Mucosa of descending colon (tissue), 3 donors: Measurements from ENCODE around the gene ROBO1. TPM values are rescaled to one million over a fixed set of nuclear protein-coding genes. Genes with fewer than 3 reads are reported as not detected.

Source experiments
- ATAC-seq: fragments of 200-7000 bp; cut with Tn5 transposase; one replicate; pipeline ENCODE4 v1.9.1; 2020; ENCODE audit warnings: mild to moderate bottlenecking, moderate library complexity
- DNase-seq, 3 donors: peaks; one replicate each; pipeline ENCODE4 v3.0.0-alpha.2; 2020
- H3K36me3 ChIP-seq: fragments of 200-600 bp; one replicate; pipeline ENCODE4 v1.8.0; 2021; ENCODE audit warnings: low read depth, mild to moderate bottlenecking
- H3K4me1 ChIP-seq: fragments of 200-600 bp; one replicate; pipeline ENCODE4 v1.8.0; 2021; ENCODE audit warnings: low read depth, mild to moderate bottlenecking
- H3K4me3 ChIP-seq: fragments of 200-600 bp; one replicate; pipeline ENCODE4 v1.8.0; 2021; ENCODE audit warnings: mild to moderate bottlenecking
- H3K9me3 ChIP-seq: fragments of 200-600 bp; one replicate; pipeline ENCODE4 v1.8.0; 2021; ENCODE audit warnings: mild to moderate bottlenecking
- intact Hi-C, 2 donors: fragments of 100-400 bp; cut with DNase I in 1 of 2; cut with micrococcal nuclease in 1 of 2; formaldehyde crosslinking; loops; one replicate each; pipeline versions ENCODE4 v1.11.0 to v1.11.1; 2022; cut with DNase I, micrococcal nuclease
- total RNA-seq, 3 donors: library from RNA; stranded (reverse); fragmentation: NEBNext Ultra II Directional in 2 of 3; extraction: Animal tissue kit (Norgen Biotek cat#: 25700) in 2 of 3; gene quantifications; one replicate each; pipeline versions ENCODE4 v1.2.1 to v1.2.4, GENCODE V29; 2021 to 2023
- TF ChIP-seq, protein P1 (sequence below): fragments of 200-600 bp; IDR thresholded peaks from one replicate; pipeline ENCODE4 v1.8.0; 2022; ENCODE audit warnings: antibody characterized with exemption, mild to moderate bottlenecking
- donor health status: DM: no; HTN: no; CAD: no; lungs with moderate emphysema.
- donor health status: DM: no; HTN: no; CAD: no.
- donor health status: DM: no; HTN: yes; CAD: no.

Gene ROBO1
- total RNA-seq, 3 donors from 2014 or later = 4.3 to 22.7 (median 10.1) TPM

DNA sequence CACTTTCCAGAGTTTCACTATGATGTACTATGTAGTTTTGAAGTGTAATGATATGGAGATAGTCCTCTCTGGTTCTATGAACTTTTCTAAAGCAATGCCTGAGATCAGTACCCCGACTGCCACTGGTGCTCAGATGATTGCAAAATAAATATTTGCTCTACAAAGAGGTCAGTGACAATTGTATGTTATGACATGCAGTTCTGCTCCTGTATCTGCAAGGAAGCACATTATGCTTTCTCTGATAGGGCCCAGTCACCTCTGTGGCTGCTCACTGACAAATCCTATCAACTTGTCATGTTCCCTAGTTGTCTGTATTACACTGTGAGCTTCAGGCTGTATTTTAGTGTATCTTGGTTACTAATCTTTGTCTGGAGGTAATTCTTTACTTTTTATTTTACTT, 362.6 kb downstream of the ROBO1 start:
- ATAC-seq (no peak), DNase-seq (no peak)
- TF ChIP-seq, protein P1, sequence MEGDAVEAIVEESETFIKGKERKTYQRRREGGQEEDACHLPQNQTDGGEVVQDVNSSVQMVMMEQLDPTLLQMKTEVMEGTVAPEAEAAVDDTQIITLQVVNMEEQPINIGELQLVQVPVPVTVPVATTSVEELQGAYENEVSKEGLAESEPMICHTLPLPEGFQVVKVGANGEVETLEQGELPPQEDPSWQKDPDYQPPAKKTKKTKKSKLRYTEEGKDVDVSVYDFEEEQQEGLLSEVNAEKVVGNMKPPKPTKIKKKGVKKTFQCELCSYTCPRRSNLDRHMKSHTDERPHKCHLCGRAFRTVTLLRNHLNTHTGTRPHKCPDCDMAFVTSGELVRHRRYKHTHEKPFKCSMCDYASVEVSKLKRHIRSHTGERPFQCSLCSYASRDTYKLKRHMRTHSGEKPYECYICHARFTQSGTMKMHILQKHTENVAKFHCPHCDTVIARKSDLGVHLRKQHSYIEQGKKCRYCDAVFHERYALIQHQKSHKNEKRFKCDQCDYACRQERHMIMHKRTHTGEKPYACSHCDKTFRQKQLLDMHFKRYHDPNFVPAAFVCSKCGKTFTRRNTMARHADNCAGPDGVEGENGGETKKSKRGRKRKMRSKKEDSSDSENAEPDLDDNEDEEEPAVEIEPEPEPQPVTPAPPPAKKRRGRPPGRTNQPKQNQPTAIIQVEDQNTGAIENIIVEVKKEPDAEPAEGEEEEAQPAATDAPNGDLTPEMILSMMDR = no peak
- Histone ChIP-seq H3K36me3 (no peaks in the 10 kb centered on the region), H3K4me1 (no peaks in the 10 kb centered on the region), H3K4me3 (no peak overlapping the region), H3K9me3 (no peaks in the 10 kb centered on the region)
- intact Hi-C loops = no loop called here

DNA sequence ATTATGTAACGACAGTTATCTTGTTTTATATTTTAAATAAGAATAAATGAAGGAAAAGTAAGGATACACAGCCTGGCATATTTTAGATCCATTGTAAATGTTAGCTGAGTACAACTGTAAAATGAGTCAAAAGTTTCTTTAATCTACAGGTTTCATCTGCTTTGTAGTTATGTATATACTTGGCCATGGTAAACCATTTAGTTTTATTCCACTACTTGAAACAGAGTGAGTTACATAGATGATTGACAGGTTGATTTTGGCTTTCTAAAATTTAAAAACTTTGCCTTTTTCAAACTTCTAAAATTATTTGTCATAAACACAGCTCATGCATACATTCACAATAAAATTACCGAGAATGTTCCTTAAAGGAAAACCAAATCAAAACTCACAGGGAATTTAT, 371.2 kb downstream of the ROBO1 start:
- ATAC-seq = no peak
- H3K36me3 ChIP-seq = no peaks in the 10 kb centered on the region

DNA sequence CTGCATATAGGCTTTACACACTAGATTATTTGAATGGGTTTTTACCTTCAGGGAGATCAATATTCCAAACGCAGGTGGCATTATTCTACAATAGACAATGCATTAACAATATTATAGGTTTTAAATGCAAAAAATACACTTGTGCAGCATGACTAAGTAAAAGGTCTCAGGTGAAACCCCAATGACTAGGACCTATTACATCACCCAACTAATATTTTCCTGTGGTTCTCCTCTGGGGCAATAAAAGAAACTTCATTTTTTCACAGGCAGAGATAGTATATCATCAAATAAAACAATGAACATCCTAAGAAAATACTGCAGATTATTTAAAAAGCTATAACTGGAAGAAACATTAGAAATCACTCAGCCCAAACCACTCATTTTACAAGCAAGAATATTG, 375.3 kb downstream of the ROBO1 start:
- Histone ChIP-seq H3K4me3 (no peak overlapping the region), H3K9me3 (no peaks in the 10 kb centered on the region), H3K36me3 (no peaks in the 10 kb centered on the region), H3K4me1 (no peaks in the 10 kb centered on the region)
- no peak for ATAC-seq
- TF ChIP-seq, protein P1 = no peak
- intact Hi-C loops = no loop called here
- DNase-seq = no peak

More for the DNA sequence above, 371.2 kb downstream of the ROBO1 start:
- Histone ChIP-seq H3K9me3 (no peaks in the 10 kb centered on the region), H3K4me1 (no peaks in the 10 kb centered on the region), H3K4me3 (no peak overlapping the region)
- TF ChIP-seq, protein P1 = no peak
- intact Hi-C loops = no loop called here
- no peak for DNase-seq

DNA sequence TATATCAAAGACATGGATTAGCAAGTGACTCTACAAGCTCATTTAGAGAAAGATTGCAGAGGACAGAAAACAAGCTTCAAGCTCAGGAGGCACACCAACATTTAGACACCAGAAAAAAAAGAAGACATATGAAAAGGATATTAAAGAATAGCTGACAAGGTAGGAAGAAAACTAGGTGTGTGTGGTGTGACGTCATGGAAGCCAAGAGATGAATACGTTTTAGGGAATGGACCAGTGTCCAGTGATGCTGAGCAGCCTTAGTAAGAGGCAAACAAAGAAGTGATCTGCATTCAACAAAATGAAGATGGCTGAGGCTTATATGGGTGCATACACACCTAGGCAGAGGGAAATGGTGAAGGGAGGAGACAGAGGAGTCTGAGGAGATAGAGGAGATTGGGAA, 377.4 kb downstream of the ROBO1 start:
- no peak for ATAC-seq
- DNase-seq = no peak
- H3K4me3 ChIP-seq = no peak overlapping the region
- H3K4me1 ChIP-seq = no peaks in the 10 kb centered on the region
- H3K36me3 ChIP-seq = no peaks in the 10 kb centered on the region
- intact Hi-C loops = no loop called here
- no peaks in the 10 kb centered on the region for H3K9me3 ChIP-seq
- TF ChIP-seq, protein P1 = no peak

DNA sequence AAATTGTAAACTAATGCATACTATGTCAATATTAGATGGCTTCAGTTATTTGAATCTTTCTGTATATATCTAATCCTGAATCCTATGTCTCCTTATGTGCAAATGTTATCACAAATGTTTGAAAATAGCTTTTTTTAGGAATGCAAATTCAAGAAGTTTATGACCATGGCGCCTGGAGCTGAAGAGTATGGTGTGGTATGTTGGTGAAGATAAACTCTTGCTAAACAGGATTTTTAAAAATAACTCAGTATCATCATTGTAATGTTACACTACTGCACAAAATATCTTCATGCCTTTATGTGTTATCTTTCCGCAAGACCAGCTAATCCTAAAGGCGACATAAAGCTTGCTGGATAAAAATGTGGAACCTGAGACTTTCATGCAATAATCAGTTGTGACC, 382.6 kb downstream of the ROBO1 start:
- TF ChIP-seq, protein P1 = no peak
- ATAC-seq (no peak), DNase-seq (no peak)
- Histone ChIP-seq H3K9me3 (no peaks in the 10 kb centered on the region), H3K4me3 (no peak overlapping the region), H3K36me3 (no peaks in the 10 kb centered on the region), H3K4me1 (no peaks in the 10 kb centered on the region)
- intact Hi-C loops = no loop called here

DNA sequence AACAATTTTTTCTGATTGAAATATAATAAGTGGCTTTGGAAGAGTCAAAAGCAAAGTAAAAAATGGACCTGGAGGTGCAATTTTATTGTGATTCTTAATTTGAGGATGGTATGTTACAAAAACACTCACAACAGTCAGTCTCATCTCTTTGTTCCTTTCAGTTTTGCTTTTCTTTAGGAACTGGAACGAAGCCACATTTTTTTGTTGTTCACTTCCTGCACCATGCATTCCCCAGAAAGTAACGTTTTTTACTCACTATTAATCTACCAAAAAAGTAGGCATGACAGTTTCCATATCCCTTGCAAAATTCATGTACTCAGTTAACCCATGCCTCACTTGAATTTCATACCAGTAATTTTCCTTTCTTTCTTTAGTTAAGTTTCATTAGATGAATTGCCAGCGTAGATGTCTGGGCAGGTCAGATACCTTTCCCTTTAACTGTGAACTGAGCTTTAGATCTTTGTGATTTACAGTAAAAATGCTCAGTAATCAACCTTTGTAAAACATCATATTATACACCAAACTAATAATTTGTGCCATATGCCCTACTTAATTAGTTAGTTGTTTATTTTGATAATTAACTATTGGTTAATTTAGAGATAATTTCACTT, 384.3 kb downstream of the ROBO1 start:
- no peaks in the 10 kb centered on the region for H3K36me3 ChIP-seq
- TF ChIP-seq, protein P1 = no peak
- no peaks in the 10 kb centered on the region for H3K9me3 ChIP-seq
- H3K4me1 ChIP-seq = no peaks in the 10 kb centered on the region
- ATAC-seq = no peak
- no peak overlapping the region for H3K4me3 ChIP-seq
- DNase-seq = no peak
- intact Hi-C loops = no loop called here
